ENCODE measurements around the gene SPINK1.

- TF ChIP-seq CTCF (IDR thresholded peaks at IDR 0.05; ENCODE audit: poor library complexity, severe bottlenecking) = no peak
- no peak for TF ChIP-seq REST (IDR thresholded peaks at IDR 0.05; ENCODE audit: borderline replicate concordance)
- TF ChIP-seq POLR2AphosphoS5 (IDR thresholded peaks at IDR 0.05) = no peak
- TF ChIP-seq TAF1 (IDR thresholded peaks at IDR 0.05; ENCODE audit: low read depth) = no peak
- no peak for TF ChIP-seq EZH2 (IDR thresholded peaks at IDR 0.05; ENCODE audit: borderline replicate concordance, insufficient read depth, low read length, poor library complexity, severe bottlenecking)
- TF ChIP-seq EP300 (conservative IDR thresholded peaks at IDR 0.05; ENCODE audit: poor library complexity, severe bottlenecking) = no peak
- no peak for TF ChIP-seq SMC3 (conservative IDR thresholded peaks at IDR 0.05; ENCODE audit: poor library complexity)
- no peak for TF ChIP-seq RAD21 (conservative IDR thresholded peaks at IDR 0.05)
- no peak for TF ChIP-seq MXI1 (conservative IDR thresholded peaks at IDR 0.05; ENCODE audit: poor library complexity, severe bottlenecking)
These were observed 23.7 kb upstream of the SPINK1 start for GRCh38 chr5:147854894-147855773.
